ENCODE data around the gene ITPRID2.

The ITPRID2 gene

DNA sequence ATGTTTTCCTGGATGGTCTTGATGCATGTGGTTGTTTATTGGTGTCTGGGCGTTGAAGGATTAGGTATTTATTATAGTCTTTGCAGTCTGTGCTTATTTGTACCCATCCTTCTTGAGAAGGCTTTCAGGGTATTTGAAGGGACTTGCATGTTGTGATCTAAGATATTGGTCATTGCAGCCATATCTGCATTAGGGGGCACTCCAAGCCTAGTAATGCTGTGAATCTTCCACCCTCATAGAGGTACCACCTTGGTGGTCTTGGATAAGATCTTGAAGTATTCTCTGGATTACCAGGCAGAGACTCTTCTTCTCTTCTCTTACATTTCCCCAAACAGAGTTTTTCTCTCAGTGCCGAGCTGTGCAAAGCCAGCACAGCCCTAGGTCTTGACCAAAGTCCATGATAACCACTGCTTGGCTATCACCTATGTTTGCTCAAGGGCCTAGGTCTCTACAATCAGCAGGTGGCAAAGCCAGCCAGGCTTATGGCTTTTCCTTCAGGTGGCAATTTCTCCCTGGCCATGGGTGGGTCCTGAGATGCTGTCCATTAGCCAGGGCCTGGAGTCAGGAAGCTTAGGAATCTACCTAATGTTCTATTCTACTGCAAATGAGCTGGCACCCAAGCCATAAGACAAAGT, 78.7 kb downstream of the ITPRID2 start:
- DNase-seq: no peak

DNA sequence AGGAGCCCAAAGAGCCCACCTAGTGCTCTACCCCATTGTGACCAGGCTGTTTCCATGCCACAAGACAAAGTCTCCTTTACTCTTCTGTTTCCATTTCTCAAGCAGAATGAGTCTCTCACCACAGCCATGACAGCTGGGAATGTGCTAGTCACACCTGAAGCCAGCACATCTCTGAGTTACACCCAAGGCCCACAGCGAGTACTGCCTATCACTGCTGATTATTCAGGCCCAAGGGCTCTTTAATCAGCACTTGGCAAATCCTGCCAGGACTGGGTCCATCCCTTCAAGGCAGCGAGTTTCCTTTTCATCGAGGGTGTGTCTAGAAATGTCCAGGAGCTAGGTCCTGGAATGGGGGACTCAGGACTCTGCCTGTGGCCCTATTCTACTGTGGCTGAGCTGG, 79.5 kb downstream of the ITPRID2 start:
- no peak for DNase-seq

DNA sequence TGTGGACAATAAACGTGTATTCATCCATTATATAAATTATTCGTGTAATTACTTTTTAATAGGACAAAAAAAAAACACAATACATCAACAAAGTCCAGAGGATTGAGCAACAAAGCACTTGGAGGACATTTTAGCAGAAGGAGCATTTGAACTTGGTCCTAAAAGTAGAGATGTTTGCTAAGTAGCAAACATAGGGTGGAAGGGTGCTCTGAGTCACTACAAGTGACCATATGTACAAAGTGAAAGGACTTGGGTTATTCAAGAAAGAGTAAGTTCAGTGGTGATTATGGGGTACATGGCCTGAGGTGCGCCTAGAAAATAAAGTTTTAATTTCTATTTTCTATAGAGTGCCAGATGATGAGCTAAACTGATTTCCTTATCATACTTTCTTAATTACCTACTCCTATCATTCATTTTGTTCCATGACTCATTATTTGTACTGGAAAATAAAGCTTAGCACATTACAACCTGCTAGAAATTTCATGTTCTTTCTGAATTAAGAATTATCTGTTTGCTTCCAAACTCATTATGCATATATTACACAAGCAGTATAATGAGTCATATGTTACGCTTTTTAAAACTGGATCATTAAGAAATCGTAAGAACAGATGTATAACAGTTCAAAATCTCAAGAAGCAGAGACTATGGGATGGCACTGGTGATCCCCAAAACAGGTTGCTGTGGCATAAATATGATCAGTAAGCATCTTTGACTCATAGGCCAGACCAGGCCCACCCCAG, 81.1 kb downstream of the ITPRID2 start:
- DNase-seq: no peak

DNA sequence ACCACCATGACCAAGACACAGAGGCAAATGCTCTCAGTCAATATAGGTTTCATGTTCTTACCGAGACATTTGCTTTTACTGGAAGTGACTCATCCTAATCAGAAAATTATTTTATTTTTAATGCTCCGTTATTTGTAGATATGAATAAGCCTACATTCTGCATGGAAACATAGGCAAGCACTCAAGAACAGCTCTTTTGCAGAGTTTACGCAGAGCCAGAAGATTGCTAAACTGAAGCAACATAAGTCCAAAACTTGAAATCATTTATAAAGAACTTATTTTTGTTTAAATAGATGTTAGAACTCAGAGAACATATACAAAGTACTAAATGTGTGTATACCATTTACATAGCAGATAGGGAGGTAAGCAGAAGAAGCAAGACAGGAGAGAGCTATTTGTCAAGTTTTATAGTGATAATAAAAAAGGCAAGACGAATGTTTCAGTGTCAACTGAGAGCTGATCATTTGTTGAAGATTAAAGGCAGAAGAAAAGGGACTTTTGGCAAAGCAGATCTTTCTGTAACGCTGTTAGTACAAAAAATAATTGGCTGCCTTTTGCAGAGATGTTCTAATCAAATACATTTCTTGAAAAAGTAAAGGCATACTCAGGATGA, 81.7 kb downstream of the ITPRID2 start:
- DNase-seq: no peak

DNA sequence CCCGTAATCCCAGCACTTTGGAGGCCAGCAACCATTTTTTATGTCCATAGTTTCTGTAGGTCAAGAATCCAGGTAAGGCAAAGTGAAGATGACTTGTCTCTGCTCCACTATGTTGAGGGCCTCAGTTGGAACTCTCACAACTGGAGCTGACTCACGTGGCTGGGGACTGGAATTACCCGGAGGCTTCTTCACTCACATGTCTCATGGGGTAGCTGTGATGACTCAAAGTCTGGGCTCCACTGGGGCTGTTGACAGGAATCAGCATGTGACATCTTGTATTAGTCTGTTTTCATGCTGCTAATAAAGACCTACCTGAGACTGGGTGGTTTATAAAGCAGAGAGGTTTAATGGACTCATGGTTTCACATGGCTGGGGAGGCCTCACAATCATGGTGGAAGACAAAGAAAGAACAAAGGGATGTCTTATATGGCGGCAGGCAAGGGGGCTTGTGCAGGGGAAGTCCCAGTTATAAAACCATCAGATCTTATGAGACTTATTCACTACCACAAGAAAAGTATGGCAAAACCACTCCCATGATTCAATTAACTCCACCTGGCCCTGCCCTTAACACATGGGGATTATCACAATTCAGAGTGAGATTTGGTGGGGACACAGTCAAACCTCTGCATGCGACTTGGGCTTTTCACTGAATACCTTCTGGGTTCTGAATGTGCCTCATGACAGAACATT, 86.3 kb downstream of the ITPRID2 start:
- DNase-seq: no peak

DNA sequence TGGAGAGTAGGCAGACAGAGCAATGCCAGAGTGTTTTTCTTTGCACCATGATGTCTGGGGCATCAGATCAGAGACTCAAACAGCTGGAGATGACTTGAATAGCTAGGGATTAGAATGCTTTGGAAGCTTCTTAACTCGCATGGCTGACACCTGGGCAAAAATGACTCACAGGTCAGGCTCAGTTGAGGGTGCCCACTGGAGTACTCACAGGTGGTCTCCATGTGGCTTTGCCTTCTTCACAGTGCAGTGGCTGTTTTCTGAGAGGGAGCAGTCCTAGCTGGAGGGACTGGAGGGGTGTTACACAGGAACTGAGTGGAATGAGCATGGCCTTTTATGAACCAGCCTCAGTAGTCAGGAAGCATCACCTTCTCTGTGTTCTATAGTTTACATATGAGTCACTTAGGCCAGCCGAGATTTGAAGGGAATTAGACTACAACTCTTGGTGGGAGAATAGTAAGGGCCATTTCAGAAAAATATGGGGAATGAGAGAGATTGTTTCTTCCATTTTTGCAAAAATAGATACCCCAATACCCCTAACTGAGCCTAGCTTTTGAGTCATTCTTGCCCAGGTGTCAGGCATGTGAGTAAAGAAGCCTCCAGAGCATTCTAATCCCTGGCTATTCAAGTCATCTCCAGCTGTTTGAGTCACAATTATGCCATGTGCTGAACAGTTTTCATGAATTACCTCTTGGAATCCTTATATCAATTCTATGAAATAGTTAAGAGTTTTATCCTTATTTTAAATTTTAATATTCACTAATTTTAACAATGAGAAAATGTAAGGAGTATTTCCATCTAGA, 87.0 kb downstream of the ITPRID2 start:
- no peak for DNase-seq

All from stimulated activated naive CD4-positive, alpha-beta T cell treated with Interleukin-2 at 50 U/mL for 16 hours (primary cell).